Skeletal muscle satellite cell (primary cell): ENCODE results near the gene SLC39A5. TPM values are rescaled to one million over a fixed set of nuclear protein-coding genes. Genes with fewer than 3 reads are reported as not detected.
"Not testable (repeated sequence)": the region's sequence is repeated elsewhere in the genome, so short reads cannot be mapped to it uniquely, and the experiment has no call there.

Source experiments
- H3K27me3 ChIP-seq: 2 replicates; pipeline ENCODE4 v1.7.0; 2013; ENCODE audit warnings: low read length; ENCODE audit not compliant: control insufficient read depth, insufficient read depth
- H3K36me3 ChIP-seq: 2 replicates; pipeline ENCODE4 v1.7.0; 2013; ENCODE audit warnings: mild to moderate bottlenecking, control low read depth, low read length; ENCODE audit not compliant: insufficient read depth
- H3K4me1 ChIP-seq: 2 replicates; pipeline ENCODE4 v1.7.0; 2013; ENCODE audit warnings: low read length; ENCODE audit not compliant: control insufficient read depth, insufficient read depth
- H3K4me2 ChIP-seq: 2 replicates; pipeline ENCODE4 v1.7.0; 2013; ENCODE audit warnings: mild to moderate bottlenecking, low read length
- H3K4me3 ChIP-seq: 2 replicates; pipeline ENCODE4 v1.7.0; 2013; ENCODE audit warnings: low read length
- H3K9ac ChIP-seq: 2 replicates; pipeline ENCODE4 v1.7.0; 2013; ENCODE audit warnings: mild to moderate bottlenecking, low read depth, low read length, moderate library complexity
- H3K9me3 ChIP-seq: replicated peaks from 2 replicates; pipeline ENCODE4 v1.7.0; 2013; ENCODE audit warnings: mild to moderate bottlenecking, control low read depth, low read length
- total RNA-seq: library from RNA; depleted of rRNA; stranded (reverse); fragments of >200 nt; gene quantifications from 2 replicates; pipeline ENCODE4 v1.2.3, GENCODE V29; 2012; rRNA removed

The SLC39A5 gene, protein sequence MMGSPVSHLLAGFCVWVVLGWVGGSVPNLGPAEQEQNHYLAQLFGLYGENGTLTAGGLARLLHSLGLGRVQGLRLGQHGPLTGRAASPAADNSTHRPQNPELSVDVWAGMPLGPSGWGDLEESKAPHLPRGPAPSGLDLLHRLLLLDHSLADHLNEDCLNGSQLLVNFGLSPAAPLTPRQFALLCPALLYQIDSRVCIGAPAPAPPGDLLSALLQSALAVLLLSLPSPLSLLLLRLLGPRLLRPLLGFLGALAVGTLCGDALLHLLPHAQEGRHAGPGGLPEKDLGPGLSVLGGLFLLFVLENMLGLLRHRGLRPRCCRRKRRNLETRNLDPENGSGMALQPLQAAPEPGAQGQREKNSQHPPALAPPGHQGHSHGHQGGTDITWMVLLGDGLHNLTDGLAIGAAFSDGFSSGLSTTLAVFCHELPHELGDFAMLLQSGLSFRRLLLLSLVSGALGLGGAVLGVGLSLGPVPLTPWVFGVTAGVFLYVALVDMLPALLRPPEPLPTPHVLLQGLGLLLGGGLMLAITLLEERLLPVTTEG
- not detected in 2 replicates for total RNA-seq

DNA sequence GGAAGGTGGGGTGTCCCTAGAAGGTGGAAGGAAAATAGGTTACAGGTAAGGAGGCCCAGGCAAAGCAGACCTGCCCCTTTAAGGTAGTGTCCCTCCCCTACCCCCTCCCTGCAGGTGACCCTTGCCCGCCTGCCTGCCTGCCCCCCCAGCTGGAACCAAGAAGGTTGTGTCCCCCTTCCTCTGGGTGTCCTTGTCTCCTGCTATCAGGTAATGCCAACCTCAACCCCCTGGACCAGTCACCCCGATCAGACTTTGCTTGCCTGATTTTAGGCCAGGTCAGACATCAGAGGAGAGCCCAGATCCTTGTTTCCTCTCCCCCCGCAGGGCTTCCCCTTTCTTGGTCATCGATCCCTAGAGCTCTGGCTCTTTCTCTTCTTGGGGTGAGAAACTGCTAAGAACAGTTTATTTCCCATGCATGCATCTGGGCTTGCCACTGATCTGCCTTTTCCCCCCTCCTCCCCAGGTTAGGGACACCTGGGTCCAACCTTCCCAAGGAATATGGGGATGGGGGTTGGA lies at the start of gene SLC39A5:
Gene SLC39A5 (plus strand): TSS at position 136 of the 516 bp plus-strand sequence. CDS start 1,224 bp downstream, outside the sequence.
- no peaks in the 10 kb centered on the region for H3K27me3 ChIP-seq
- H3K9me3 ChIP-seq = no peaks in the 10 kb centered on the region
- no peak within 1 kb of the TSS for H3K9ac ChIP-seq
- no peak within 1 kb of the TSS for H3K4me3 ChIP-seq
- H3K4me1 ChIP-seq = peaks cover 4% of the 10 kb centered on the region
- H3K4me2 ChIP-seq = no peak within 1 kb of the TSS
- no peaks in the 10 kb centered on the region for H3K36me3 ChIP-seq

DNA sequence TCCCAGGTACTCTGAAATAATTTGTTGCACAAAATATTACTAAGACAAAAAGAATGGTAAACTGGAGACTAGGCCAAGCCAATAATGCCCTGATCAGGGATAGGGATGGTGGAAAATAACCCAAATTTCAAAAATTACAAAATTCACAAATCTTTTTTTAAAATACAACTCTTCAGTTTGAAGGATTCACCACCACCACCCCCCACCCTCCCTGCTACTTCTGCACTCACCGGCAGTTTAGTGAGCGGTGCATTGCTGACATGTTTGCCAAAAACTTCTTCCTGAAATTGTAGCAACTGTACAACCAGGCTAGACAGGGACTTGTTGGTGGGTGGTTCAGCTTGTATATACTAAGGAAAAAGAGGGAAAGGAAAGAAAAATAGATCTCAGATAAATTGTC lies 42.9 kb upstream of the SLC39A5 start:
- H3K4me1 ChIP-seq = peaks cover 16% of the 10 kb centered on the region
- no peaks in the 10 kb centered on the region for H3K27me3 ChIP-seq
- H3K9me3 ChIP-seq = no peaks in the 10 kb centered on the region
- peak overlapping the region; percentile 94 for H3K4me2 ChIP-seq
- H3K4me3 ChIP-seq = no peak overlapping the region
- H3K9ac ChIP-seq = no peak overlapping the region
- H3K36me3 ChIP-seq = peaks cover 36% of the 10 kb centered on the region

DNA sequence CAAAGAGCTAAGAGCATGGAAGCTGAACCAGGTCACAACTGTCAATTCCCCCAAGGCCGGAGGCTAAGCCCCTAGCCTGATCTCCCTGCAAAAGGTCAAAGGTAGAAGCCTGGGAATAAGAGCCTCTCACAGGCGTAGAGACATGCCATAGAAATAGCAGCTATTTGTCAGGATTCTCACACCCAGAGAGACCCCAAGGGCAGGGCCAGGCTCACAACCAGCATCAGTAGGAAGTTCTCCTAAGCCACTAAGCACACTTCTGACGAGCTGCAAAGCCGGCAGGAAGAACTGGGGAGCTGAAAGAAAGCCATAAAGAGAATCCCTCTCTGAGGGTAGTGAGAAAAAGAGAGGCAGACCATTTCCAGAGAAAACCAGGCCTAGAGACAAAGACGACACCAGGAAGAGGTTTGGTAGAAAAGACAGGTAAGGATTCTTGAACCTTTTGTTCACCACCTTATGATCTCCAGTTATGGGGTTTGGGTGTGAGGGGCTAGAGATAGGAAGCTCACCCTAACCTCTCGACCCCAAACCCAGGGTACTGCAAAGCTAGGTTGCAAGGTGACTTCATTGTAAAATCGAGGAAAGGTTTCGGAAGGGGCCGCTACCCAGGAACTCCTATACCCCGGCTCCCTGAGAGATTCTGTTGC lies 41.6 kb upstream of the SLC39A5 start:
- Histone ChIP-seq H3K9me3 (no peaks in the 10 kb centered on the region), H3K27me3 (no peaks in the 10 kb centered on the region), H3K4me3 (peak overlapping the region; percentile 90), H3K9ac (peak overlapping the region; percentile 89), H3K4me2 (peak overlapping the region; percentile 94), H3K36me3 (peaks cover 31% of the 10 kb centered on the region), H3K4me1 (peaks cover 16% of the 10 kb centered on the region)

DNA sequence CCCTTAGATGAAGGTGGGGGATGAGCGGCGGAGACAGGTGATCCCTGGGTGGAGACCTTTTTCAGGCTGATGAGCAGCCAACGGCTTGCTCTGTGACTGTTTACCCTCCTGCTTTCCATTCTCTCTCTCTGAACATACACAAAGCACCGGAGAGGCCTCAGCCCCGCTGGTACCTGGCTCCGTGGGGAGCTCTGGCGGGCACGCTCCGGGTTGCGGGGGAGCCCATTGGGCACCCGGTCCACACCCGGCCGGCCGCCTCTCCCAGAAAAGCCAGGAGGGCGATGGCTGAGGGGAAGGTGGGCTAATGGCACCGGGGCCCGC lies 41.1 kb upstream of the SLC39A5 start:
- H3K27me3 ChIP-seq = no peaks in the 10 kb centered on the region
- peaks cover 26% of the 10 kb centered on the region for H3K36me3 ChIP-seq
- H3K4me2 ChIP-seq = peak overlapping the region; percentile 94
- H3K9me3 ChIP-seq = no peaks in the 10 kb centered on the region
- peak overlapping the region; percentile 89 for H3K9ac ChIP-seq
- H3K4me1 ChIP-seq = peaks cover 16% of the 10 kb centered on the region
- peak overlapping the region; percentile 90 for H3K4me3 ChIP-seq

DNA sequence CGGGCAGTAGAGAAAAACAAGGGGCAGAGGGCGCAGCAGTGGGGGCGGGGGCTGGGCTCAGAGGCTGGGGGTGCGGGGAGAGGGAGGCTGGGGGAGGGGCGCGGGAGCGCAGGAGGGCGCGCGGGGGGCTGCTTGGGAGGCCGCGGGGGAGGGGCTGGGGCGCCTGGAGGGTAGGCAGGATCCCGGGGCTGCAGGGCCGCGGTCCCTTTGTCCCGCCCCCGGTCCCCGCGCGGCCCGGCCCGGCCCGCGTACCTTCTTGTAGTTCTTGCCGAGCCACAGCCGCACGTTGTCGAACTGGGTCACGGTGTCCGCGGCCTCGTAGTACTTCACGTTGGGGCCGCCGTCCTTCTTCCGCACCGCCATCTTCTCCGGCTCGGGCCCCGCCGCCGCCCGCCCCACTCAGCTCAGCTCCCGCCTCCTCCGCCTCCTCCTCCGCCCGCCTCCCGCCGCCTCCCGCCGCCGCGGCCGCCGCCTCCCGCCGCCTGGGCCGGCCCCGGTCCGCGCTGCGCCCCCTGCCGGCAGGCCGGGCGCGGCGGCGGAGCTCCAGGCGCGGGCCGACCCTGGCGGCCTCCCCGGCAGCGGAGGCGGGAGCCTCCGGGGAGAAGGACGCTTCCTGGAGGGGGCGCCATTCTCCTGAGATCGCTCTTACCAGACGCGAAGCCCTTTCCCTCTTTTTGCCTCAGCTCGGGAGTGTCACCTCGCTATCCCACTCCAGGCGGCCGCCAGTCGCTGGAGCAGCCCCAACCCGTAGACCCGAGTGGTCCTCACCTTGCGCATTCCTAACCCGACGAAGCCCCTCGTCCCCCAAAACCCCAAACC lies 40.5 kb upstream of the SLC39A5 start, which contains the start of gene SMARCC2:
Gene SMARCC2 (minus strand): TSS at position 385 of the 819 bp plus-strand sequence. CDS start 22 bp downstream, at position 363.
- Histone ChIP-seq H3K36me3 (peaks cover 20% of the 10 kb centered on the region), H3K27me3 (no peaks in the 10 kb centered on the region), H3K4me3 (peak within 1 kb of the TSS; percentile 90), H3K4me1 (peaks cover 16% of the 10 kb centered on the region), H3K9me3 (no peaks in the 10 kb centered on the region), H3K9ac (peak within 1 kb of the TSS; percentile 89), H3K4me2 (peak within 1 kb of the TSS; percentile 94)

DNA sequence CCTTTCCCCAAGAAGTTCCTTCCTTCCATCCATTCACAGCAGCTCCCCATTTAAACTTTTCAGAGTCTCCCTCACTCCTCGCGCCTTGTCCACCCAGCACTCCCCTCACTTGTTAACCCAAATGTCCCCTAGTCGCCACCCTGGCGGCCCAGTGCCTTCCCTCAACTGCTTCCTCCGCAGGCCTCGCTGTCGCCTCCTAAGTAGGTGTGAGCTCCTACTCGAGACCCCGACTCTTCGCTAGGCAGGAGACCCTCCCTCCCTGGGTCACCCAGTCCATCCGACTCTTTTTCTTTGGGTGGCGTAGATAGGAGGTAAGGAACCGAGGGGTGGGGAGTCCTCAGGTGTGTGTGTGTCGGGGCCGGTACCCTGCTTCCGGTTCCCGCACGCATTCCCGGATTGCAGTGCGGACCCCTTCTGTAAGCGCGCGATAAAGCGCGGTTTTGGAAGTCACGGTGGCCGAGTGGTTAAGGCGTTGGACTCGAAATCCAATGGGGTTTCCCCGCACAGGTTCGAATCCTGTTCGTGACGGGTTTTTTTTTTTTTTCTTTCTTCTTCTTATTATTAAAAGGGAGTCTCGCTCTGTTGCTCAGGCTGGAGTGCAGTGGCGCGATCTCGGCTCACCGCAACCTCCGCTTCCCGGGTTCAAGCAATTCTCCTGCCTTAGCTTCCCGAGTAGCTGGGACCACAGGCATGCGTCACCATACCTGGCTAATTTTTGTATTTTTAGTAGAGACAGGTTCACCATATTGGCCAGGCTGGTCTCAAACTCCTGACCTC lies 39.7 kb upstream of the SLC39A5 start:
- peaks cover 13% of the 10 kb centered on the region for H3K36me3 ChIP-seq
- H3K4me1 ChIP-seq = peaks cover 16% of the 10 kb centered on the region
- H3K4me2 ChIP-seq = peak overlapping the region; percentile 91
- H3K4me3 ChIP-seq = peak overlapping the region; percentile 80
- peak overlapping the region; percentile 80 for H3K9ac ChIP-seq
- no peaks in the 10 kb centered on the region for H3K27me3 ChIP-seq
- no peaks in the 10 kb centered on the region for H3K9me3 ChIP-seq

DNA sequence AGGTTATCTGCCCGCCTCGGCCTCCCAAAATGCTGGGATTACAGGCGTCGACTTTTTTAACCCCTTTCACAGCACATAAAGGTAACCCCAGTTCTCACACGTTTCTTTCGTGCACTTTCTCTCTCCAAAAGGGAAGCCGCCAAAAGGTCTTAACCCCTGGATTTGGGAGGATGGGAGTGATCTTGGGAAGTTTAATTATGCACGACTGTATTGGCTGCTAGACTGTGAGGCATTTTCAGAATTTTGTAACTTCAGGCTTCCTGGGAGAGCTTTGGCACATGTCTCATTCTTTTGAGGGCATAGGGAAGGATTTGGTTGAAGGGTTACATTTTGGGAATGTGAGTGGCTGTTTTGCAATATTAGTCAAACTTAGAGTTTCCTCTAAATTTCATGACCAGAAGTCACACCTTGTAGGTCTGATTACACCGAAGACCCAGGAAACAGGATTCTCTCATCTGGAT lies 39.1 kb upstream of the SLC39A5 start:
- H3K9ac ChIP-seq = no peak overlapping the region
- H3K9me3 ChIP-seq = no peaks in the 10 kb centered on the region
- H3K4me1 ChIP-seq = peaks cover 16% of the 10 kb centered on the region
- H3K4me3 ChIP-seq = peak overlapping the region; percentile 21
- H3K4me2 ChIP-seq = peak overlapping the region; percentile 91
- no peaks in the 10 kb centered on the region for H3K27me3 ChIP-seq
- H3K36me3 ChIP-seq = peaks cover 10% of the 10 kb centered on the region

DNA sequence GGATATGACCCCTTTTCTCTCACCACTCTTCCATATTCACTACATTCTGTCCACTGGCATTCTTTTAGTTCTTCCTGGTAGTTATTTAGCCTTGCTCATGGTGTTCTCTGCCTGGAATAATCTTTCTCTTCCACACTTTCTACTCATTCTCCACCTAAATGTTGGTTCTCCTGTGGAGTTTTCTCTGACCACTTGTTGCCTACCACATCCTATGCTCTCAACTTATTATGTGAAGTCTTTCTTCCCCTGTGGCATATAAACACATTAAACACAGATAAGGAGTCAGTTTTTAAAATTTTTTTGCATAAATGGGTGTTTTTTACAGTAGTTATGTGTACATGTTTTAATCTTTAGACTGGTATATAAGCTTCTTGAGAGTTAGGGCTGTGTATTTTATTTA lies 37.3 kb upstream of the SLC39A5 start:
- Histone ChIP-seq H3K9ac (no peak overlapping the region), H3K27me3 (no peaks in the 10 kb centered on the region)

DNA sequence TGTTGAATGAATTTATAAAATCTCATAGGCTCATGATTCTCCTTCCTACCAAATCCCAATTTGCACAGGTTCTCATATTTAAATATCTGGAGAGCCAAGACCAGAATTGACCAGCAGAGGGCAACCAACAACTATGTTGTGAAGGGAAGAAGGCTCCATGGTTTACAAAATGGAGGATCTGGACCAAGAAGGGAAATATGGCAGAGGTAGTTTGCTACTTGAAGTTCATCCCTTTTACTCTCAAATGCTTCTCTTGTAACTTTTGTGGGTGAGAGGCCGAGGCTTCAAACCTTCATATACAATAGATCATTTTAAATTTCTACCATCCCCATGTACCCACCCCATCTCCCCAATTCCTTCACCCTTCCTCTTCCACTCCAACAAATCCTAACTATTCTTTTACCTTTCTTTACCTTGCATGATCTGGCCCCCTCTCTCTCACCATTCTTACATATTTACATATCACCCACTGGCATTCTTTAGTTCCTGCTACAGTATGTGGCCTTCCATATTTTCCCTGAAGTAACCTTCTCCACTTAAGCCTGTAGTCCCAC lies 36.7 kb upstream of the SLC39A5 start:
- Histone ChIP-seq H3K4me2 (no peak overlapping the region), H3K9ac (peak overlapping the region; percentile 9), H3K4me1 (peaks cover 9% of the 10 kb centered on the region), H3K9me3 (no peaks in the 10 kb centered on the region), H3K27me3 (no peaks in the 10 kb centered on the region), H3K36me3 (no peaks in the 10 kb centered on the region), H3K4me3 (no peak overlapping the region)

More for the DNA sequence above, 37.3 kb upstream of the SLC39A5 start:
- no peak overlapping the region for H3K4me2 ChIP-seq
- no peaks in the 10 kb centered on the region for H3K9me3 ChIP-seq
- no peaks in the 10 kb centered on the region for H3K36me3 ChIP-seq
- peaks cover 14% of the 10 kb centered on the region for H3K4me1 ChIP-seq
- H3K4me3 ChIP-seq = no peak overlapping the region

DNA sequence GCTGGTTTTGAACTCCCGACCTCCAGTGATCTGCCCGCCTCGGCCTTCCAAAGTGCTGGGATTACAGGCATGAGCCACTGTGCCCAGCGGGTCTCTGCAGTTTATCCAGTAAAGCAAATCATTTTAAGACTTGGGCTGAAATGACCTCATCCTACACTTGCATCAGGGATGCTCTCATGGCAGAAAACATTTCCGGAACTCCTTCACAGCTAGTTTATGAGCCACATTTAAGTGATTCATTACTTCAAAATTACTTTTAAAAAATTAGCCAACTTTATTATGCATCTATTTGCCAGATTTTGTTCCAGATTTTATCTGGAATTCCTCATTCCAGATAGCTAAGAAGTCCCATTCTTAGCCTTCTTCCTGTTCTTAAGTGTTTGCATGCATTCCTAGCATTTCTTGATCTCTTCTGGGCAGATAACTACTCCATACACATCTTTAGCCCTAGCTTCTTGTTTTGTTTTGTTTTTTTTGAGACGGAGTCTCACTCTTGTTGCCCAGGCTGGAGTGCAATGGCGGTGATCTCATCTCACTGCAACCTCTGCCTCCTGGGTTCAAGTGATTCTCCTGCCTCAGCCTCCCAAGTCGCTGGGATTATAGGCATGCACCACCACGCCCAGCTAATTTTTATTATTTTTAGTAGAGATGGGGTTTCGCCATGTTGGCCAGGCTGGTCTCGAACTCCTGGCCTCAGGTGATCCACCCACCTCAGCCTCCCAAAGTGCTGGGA lies 32.9 kb upstream of the SLC39A5 start:
- H3K27me3 ChIP-seq = not testable (repeated sequence)

More for the DNA sequence above, 32.9 kb upstream of the SLC39A5 start:
- H3K4me1 ChIP-seq, H3K9me3 ChIP-seq, H3K4me3 ChIP-seq, H3K4me2 ChIP-seq, H3K36me3 ChIP-seq, H3K9ac ChIP-seq: not testable (repeated sequence)
